ENCODE measurements around the gene RPL29.
"Not testable (repeated sequence)": the region's sequence is repeated elsewhere in the genome, so short reads cannot be mapped to it uniquely, and the experiment has no call there.

The RPL29 gene

GRCh38 chr3:51992017-51992682 is 3.5 kb downstream of the RPL29 start:
- H3K23ac ChIP-seq (ENCODE audit: low read length in 2 of 2) = no peak overlapping the region
- no peaks in the 10 kb centered on the region for H3K9me3 ChIP-seq (ENCODE audit: control insufficient read depth, low read length)
- H3K36me3 ChIP-seq (ENCODE audit: control insufficient read depth in 1 of 2, insufficient read depth in 2 of 2, low read depth in 1 of 2, low read length in 2 of 2) = peaks cover 39 to 55% of the 10 kb centered on the region in 2 experiments
- no peak overlapping the region for H3K18ac ChIP-seq (ENCODE audit: low read depth in 1 of 2, low read length in 2 of 2)
- H3K27me3 ChIP-seq (ENCODE audit: control insufficient read depth in 1 of 2, insufficient read depth in 1 of 2, low read length in 2 of 2) = no peaks in the 10 kb centered on the region
- H2BK15ac ChIP-seq (ENCODE audit: low read depth, poor library complexity, severe bottlenecking) = no peak overlapping the region
- H4K8ac ChIP-seq (ENCODE audit: low read length) = peak overlapping the region; percentile 45
- no peak overlapping the region for H3K14ac ChIP-seq (ENCODE audit: low read length in 2 of 2)
- no peak overlapping the region for H3K4me2 ChIP-seq (ENCODE audit: low read length, poor library complexity, severe bottlenecking)
- no peak overlapping the region for H2AK5ac ChIP-seq (ENCODE audit: low read length, severe bottlenecking)
- H3K79me1 ChIP-seq (replicated peaks; ENCODE audit: low read length, poor library complexity, severe bottlenecking) = peaks cover 12% of the 10 kb centered on the region
- peak overlapping the region in 1 of 2 experiments; percentile 32 for H2BK12ac ChIP-seq (ENCODE audit: low read length in 2 of 2)
- peak overlapping the region in 1 of 2 experiments; percentile 30 for H3K4ac ChIP-seq (ENCODE audit: low read depth in 1 of 2, low read length in 2 of 2)
- 96% methylated on average over 3 of the region's 3 CpGs for WGBS
- no peak overlapping the region for H2BK120ac ChIP-seq (ENCODE audit: low read depth, low read length)
- no peak for DNase-seq
- peak overlapping the region; percentile 53 for H3K9ac ChIP-seq (ENCODE audit: low read length)
- H3K4me3 ChIP-seq (ENCODE audit: insufficient read depth in 1 of 2, low read depth in 1 of 2, low read length in 2 of 2) = no peak overlapping the region
- H3K27ac ChIP-seq (ENCODE audit: low read length, poor library complexity, severe bottlenecking) = peak overlapping the region; percentile 15
- no peak overlapping the region for H2BK5ac ChIP-seq (ENCODE audit: low read depth, low read length, poor library complexity, severe bottlenecking)
- H4K91ac ChIP-seq (ENCODE audit: low read length) = no peak overlapping the region
- H3K4me1 ChIP-seq (ENCODE audit: control insufficient read depth, insufficient read depth, low read depth, low read length) = peaks cover 27% of the 10 kb centered on the region
- no peak overlapping the region for H2AFZ ChIP-seq (ENCODE audit: low read depth, low read length)

GRCh38 chr3:51990501-51990971 is 5.2 kb downstream of the RPL29 start:
- 95% methylated on average over 36 of the region's 38 CpGs for WGBS
- H3K4me3 ChIP-seq (ENCODE audit: insufficient read depth in 1 of 2, low read depth in 1 of 2, low read length in 2 of 2) = not testable (repeated sequence)

DNA sequence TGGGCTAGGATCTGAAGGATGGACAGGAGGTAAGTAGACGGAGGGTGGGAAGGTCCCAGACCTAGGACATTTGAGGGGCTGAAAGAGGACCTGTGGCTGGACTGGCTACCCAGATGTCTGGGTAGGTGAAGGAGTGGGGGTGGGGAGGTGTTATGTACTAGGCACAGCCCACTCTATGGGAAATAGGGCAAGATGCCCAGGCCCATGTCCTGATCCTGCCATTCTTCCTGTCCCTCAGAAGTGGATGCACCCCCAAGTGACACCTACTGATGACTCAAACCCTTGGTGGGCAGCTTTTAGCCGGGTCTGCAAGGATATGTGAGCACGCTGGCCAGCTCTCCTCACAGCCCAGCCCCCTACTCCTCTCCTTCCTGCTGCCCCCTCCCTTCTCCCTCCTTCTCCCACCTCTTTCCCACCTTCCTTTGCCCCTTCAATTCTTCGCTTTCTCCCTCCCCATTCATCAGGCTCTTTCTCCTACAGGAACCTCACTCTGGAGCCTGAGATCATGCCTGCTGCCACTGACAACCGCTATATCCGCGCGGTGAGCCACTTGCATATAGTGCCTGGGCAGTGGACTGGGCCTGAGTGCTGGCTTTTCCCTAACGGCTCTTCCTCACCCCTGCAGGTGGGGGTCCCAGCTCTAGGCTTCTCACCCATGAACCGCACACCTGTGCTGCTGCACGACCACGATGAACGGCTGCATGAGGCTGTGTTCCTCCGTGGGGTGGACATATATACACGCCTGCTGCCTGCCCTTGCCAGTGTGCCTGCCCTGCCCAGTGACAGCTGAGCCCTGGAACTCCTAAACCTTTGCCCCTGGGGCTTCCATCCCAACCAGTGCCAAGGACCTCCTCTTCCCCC is 7.2 kb downstream of the RPL29 start:
- no peak overlapping the region for H3K18ac ChIP-seq (ENCODE audit: low read depth in 1 of 2, low read length in 2 of 2)
- no peak overlapping the region for H2AK5ac ChIP-seq (ENCODE audit: low read length, severe bottlenecking)
- H4K91ac ChIP-seq (ENCODE audit: low read length) = peak overlapping the region; percentile 41
- no peak overlapping the region for H2BK5ac ChIP-seq (ENCODE audit: low read depth, low read length, poor library complexity, severe bottlenecking)
- H3K9ac ChIP-seq (ENCODE audit: low read length) = peak overlapping the region; percentile 48
- H3K79me1 ChIP-seq (replicated peaks; ENCODE audit: low read length, poor library complexity, severe bottlenecking) = peaks cover 11% of the 10 kb centered on the region
- no peak overlapping the region for H3K23ac ChIP-seq (ENCODE audit: low read length in 2 of 2)
- no peak overlapping the region for H3K4ac ChIP-seq (ENCODE audit: low read depth in 1 of 2, low read length in 2 of 2)
- H2BK12ac ChIP-seq (ENCODE audit: low read length in 2 of 2) = peak overlapping the region in 1 of 2 experiments; percentile 6
- peaks cover 21 to 52% of the 10 kb centered on the region in 2 experiments for H3K36me3 ChIP-seq (ENCODE audit: control insufficient read depth in 1 of 2, insufficient read depth in 2 of 2, low read depth in 1 of 2, low read length in 2 of 2)
- H2BK15ac ChIP-seq (ENCODE audit: low read depth, poor library complexity, severe bottlenecking) = no peak overlapping the region
- no peak overlapping the region for H3K14ac ChIP-seq (ENCODE audit: low read length in 2 of 2)
- no peak overlapping the region for H2BK120ac ChIP-seq (ENCODE audit: low read depth, low read length)
- WGBS = 77% methylated on average over 15 of the region's 15 CpGs
- H2AFZ ChIP-seq (ENCODE audit: low read depth, low read length) = no peak overlapping the region
- H4K8ac ChIP-seq (ENCODE audit: low read length) = no peak overlapping the region
- peaks cover 28% of the 10 kb centered on the region for H3K4me1 ChIP-seq (ENCODE audit: control insufficient read depth, insufficient read depth, low read depth, low read length)
- no peaks in the 10 kb centered on the region for H3K27me3 ChIP-seq (ENCODE audit: control insufficient read depth in 1 of 2, insufficient read depth in 1 of 2, low read length in 2 of 2)
- H3K4me3 ChIP-seq (ENCODE audit: insufficient read depth in 1 of 2, low read depth in 1 of 2, low read length in 2 of 2) = no peak overlapping the region
- no peak overlapping the region for H3K4me2 ChIP-seq (ENCODE audit: low read length, poor library complexity, severe bottlenecking)
- no peak for DNase-seq
- H3K27ac ChIP-seq (ENCODE audit: low read length, poor library complexity, severe bottlenecking) = no peak overlapping the region
- H3K9me3 ChIP-seq (ENCODE audit: control insufficient read depth, low read length) = no peaks in the 10 kb centered on the region

More at GRCh38 chr3:51990501-51990971, 5.2 kb downstream of the RPL29 start:
- not testable (repeated sequence) for H2BK12ac ChIP-seq (ENCODE audit: low read length in 2 of 2); H3K27me3 ChIP-seq (ENCODE audit: control insufficient read depth in 1 of 2, insufficient read depth in 1 of 2, low read length in 2 of 2); DNase-seq; H3K4me2 ChIP-seq (ENCODE audit: low read length, poor library complexity, severe bottlenecking); H3K14ac ChIP-seq (ENCODE audit: low read length in 2 of 2); H2AK5ac ChIP-seq (ENCODE audit: low read length, severe bottlenecking); H3K27ac ChIP-seq (ENCODE audit: low read length, poor library complexity, severe bottlenecking); H4K91ac ChIP-seq (ENCODE audit: low read length); H3K4ac ChIP-seq (ENCODE audit: low read depth in 1 of 2, low read length in 2 of 2); H3K23ac ChIP-seq (ENCODE audit: low read length in 2 of 2); H2AFZ ChIP-seq (ENCODE audit: low read depth, low read length); H3K18ac ChIP-seq (ENCODE audit: low read depth in 1 of 2, low read length in 2 of 2); H4K8ac ChIP-seq (ENCODE audit: low read length); H3K9me3 ChIP-seq (ENCODE audit: control insufficient read depth, low read length); H3K9ac ChIP-seq (ENCODE audit: low read length); H2BK5ac ChIP-seq (ENCODE audit: low read depth, low read length, poor library complexity, severe bottlenecking); H2BK15ac ChIP-seq (ENCODE audit: low read depth, poor library complexity, severe bottlenecking); H2BK120ac ChIP-seq (ENCODE audit: low read depth, low read length)
- Histone ChIP-seq H3K79me1 (replicated peaks; ENCODE audit: low read length, poor library complexity, severe bottlenecking) (peaks cover 12% of the 10 kb centered on the region), H3K4me1 (ENCODE audit: control insufficient read depth, insufficient read depth, low read depth, low read length) (peaks cover 27% of the 10 kb centered on the region), H3K36me3 (ENCODE audit: control insufficient read depth in 1 of 2, insufficient read depth in 2 of 2, low read depth in 1 of 2, low read length in 2 of 2) (peaks cover 39 to 65% of the 10 kb centered on the region in 2 experiments)

- 95% methylated on average over 7 of the region's 7 CpGs for WGBS
- Histone ChIP-seq H3K14ac (ENCODE audit: low read length in 2 of 2) (no peak overlapping the region), H2AFZ (ENCODE audit: low read depth, low read length) (no peak overlapping the region), H3K18ac (ENCODE audit: low read depth in 1 of 2, low read length in 2 of 2) (no peak overlapping the region), H2BK120ac (ENCODE audit: low read depth, low read length) (no peak overlapping the region), H3K9ac (ENCODE audit: low read length) (no peak overlapping the region), H3K9me3 (ENCODE audit: control insufficient read depth, low read length) (no peaks in the 10 kb centered on the region), H3K27me3 (ENCODE audit: control insufficient read depth in 1 of 2, insufficient read depth in 1 of 2, low read length in 2 of 2) (no peaks in the 10 kb centered on the region), H3K27ac (ENCODE audit: low read length, poor library complexity, severe bottlenecking) (no peak overlapping the region), H2AK5ac (ENCODE audit: low read length, severe bottlenecking) (no peak overlapping the region), H3K4me3 (ENCODE audit: insufficient read depth in 1 of 2, low read depth in 1 of 2, low read length in 2 of 2) (no peak overlapping the region), H4K91ac (ENCODE audit: low read length) (no peak overlapping the region), H3K79me1 (replicated peaks; ENCODE audit: low read length, poor library complexity, severe bottlenecking) (peaks cover 8% of the 10 kb centered on the region), H3K4ac (ENCODE audit: low read depth in 1 of 2, low read length in 2 of 2) (no peak overlapping the region), H3K4me1 (ENCODE audit: control insufficient read depth, insufficient read depth, low read depth, low read length) (peaks cover 24% of the 10 kb centered on the region), H2BK15ac (ENCODE audit: low read depth, poor library complexity, severe bottlenecking) (no peak overlapping the region), H3K23ac (ENCODE audit: low read length in 2 of 2) (no peak overlapping the region), H3K4me2 (ENCODE audit: low read length, poor library complexity, severe bottlenecking) (no peak overlapping the region), H2BK5ac (ENCODE audit: low read depth, low read length, poor library complexity, severe bottlenecking) (no peak overlapping the region), H2BK12ac (ENCODE audit: low read length in 2 of 2) (no peak overlapping the region), H3K36me3 (ENCODE audit: control insufficient read depth in 1 of 2, insufficient read depth in 2 of 2, low read depth in 1 of 2, low read length in 2 of 2) (peaks cover 13 to 44% of the 10 kb centered on the region in 2 experiments), H4K8ac (ENCODE audit: low read length) (no peak overlapping the region)
- no peak for DNase-seq
Measured at GRCh38 chr3:51987568-51987967, 8.1 kb downstream of the RPL29 start.
